DOHH2 (cell line): ENCODE results near the gene KCNJ6.

Experiments
- H3F3A ChIP-seq: fragments of 200-600 bp; sonication (generic), shearing (Covaris generic); 2 replicates; pipeline ENCODE4 v1.6.0; 2016; ENCODE audit warnings: antibody characterized with exemption, mild to moderate bottlenecking; ENCODE audit not compliant: control insufficient read depth, insufficient read depth
- H3K27ac ChIP-seq: fragments of 200-600 bp; sonication (generic); 2 replicates; pipeline ENCODE4 v1.5.1; 2014; ENCODE audit warnings: low read depth, mild to moderate bottlenecking, low read length, moderate library complexity
- H3K27me3 ChIP-seq: fragments of 200-600 bp; sonication (generic); 2 replicates; pipeline ENCODE4 v1.6.1; 2014; ENCODE audit warnings: mild to moderate bottlenecking, low read length, mixed read lengths; ENCODE audit not compliant: control insufficient read depth
- H3K36me3 ChIP-seq: fragments of 200-600 bp; sonication (generic); 2 replicates; pipeline ENCODE4 v1.6.1; 2014; ENCODE audit warnings: mild to moderate bottlenecking, low read length, moderate library complexity, mixed read lengths; ENCODE audit not compliant: control insufficient read depth
- H3K4me1 ChIP-seq: fragments of 200-600 bp; sonication (generic); 2 replicates; pipeline ENCODE4 v1.6.1; 2014; ENCODE audit warnings: mild to moderate bottlenecking, low read length, mixed read lengths; ENCODE audit not compliant: control insufficient read depth
- H3K4me2 ChIP-seq: fragments of 200-600 bp; sonication (generic); 2 replicates; pipeline ENCODE4 v1.6.0; 2014; ENCODE audit warnings: mild to moderate bottlenecking, low read length, moderate library complexity
- H3K4me3 ChIP-seq: fragments of 200-600 bp; sonication (generic); 2 replicates; pipeline ENCODE4 v1.5.1; 2014; ENCODE audit warnings: mild to moderate bottlenecking, low read length, mixed read lengths
- H3K79me2 ChIP-seq: fragments of 200-600 bp; sonication (generic); 2 replicates; pipeline ENCODE4 v1.6.1; 2014; ENCODE audit warnings: mild to moderate bottlenecking, low read length, mixed read lengths; ENCODE audit not compliant: control insufficient read depth
- H3K9me2 ChIP-seq: fragments of 200-600 bp; sonication (generic); replicated peaks from 2 replicates; pipeline ENCODE4 v1.6.1; 2014; ENCODE audit warnings: mild to moderate bottlenecking, low read length, mixed read lengths; ENCODE audit not compliant: control insufficient read depth
- H3K9me3 ChIP-seq: fragments of 200-600 bp; sonication (generic); 2 replicates; pipeline ENCODE4 v1.6.1; 2014; ENCODE audit warnings: antibody characterized with exemption, low read length, mixed read lengths; ENCODE audit not compliant: control insufficient read depth, insufficient read depth
- H4K20me1 ChIP-seq: fragments of 200-600 bp; sonication (generic); 2 replicates; pipeline ENCODE4 v1.6.0; 2014; ENCODE audit warnings: low read depth, mild to moderate bottlenecking, antibody characterized with exemption, low read length, moderate library complexity; ENCODE audit not compliant: control insufficient read depth, insufficient read depth
- CTCF ChIP-seq: fragments of 200-600 bp; sonication (generic); IDR thresholded peaks from one replicate; pipeline ENCODE4 v1.5.1; 2014; ENCODE audit warnings: antibody characterized with exemption, mild to moderate bottlenecking, low read depth, low read length; ENCODE audit not compliant: poor library complexity, severe bottlenecking
- EZH2phosphoT487 ChIP-seq: fragments of 200-600 bp; sonication (generic); IDR thresholded peaks from 2 replicates; pipeline ENCODE4 v1.6.1; 2017; ENCODE audit warnings: borderline replicate concordance, mild to moderate bottlenecking, antibody characterized with exemption, low read length, moderate library complexity, mixed read lengths

The KCNJ6 gene

GRCh38 chr21:37757606-37758376, 158.5 kb downstream of the KCNJ6 start:
- Histone ChIP-seq H3K4me1 (no peaks in the 10 kb centered on the region), H3K4me3 (no peak overlapping the region), H3K4me2 (no peak overlapping the region), H3F3A (no peaks in the 10 kb centered on the region), H4K20me1 (no peaks in the 10 kb centered on the region), H3K9me2 (no peaks in the 10 kb centered on the region), H3K27ac (no peak overlapping the region), H3K79me2 (no peaks in the 10 kb centered on the region), H3K27me3 (no peaks in the 10 kb centered on the region), H3K36me3 (no peaks in the 10 kb centered on the region), H3K9me3 (no peaks in the 10 kb centered on the region)
- TF ChIP-seq EZH2phosphoT487, result no peak
- TF ChIP-seq CTCF, result no peak

DNA sequence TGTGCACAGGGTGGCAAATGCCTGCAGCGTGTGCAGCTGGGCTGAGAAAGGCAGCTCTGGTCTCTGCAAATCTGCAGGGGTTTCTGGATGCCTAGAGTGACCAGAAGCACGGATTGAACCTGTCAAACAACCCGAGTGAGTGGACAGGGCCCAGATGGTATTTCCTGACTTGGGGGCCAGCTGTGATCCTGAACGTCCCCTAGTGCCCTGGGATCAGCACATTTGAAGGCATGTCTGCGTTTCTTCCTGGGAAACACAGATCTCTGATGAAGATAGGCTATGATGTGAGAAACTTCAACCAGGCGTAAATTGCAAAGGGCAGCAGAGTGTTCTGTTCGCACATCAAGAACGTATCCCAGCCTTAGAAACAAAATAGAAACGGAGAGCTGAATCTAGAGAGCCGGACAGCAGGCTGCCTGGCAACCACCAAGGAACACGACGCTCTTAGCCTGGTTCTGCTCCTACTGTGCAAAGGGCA, 163.1 kb downstream of the KCNJ6 start:
- no peaks in the 10 kb centered on the region for H3K27me3 ChIP-seq
- H3K79me2 ChIP-seq, result no peaks in the 10 kb centered on the region
- TF ChIP-seq CTCF, result no peak
- TF ChIP-seq EZH2phosphoT487, result no peak
- no peaks in the 10 kb centered on the region for H3K9me3 ChIP-seq
- no peaks in the 10 kb centered on the region for H3F3A ChIP-seq
- H3K36me3 ChIP-seq, result no peaks in the 10 kb centered on the region
- no peaks in the 10 kb centered on the region for H3K9me2 ChIP-seq
- no peak overlapping the region for H3K4me3 ChIP-seq
- no peaks in the 10 kb centered on the region for H4K20me1 ChIP-seq
- no peak overlapping the region for H3K27ac ChIP-seq
- H3K4me2 ChIP-seq, result no peak overlapping the region
- H3K4me1 ChIP-seq, result no peaks in the 10 kb centered on the region

DNA sequence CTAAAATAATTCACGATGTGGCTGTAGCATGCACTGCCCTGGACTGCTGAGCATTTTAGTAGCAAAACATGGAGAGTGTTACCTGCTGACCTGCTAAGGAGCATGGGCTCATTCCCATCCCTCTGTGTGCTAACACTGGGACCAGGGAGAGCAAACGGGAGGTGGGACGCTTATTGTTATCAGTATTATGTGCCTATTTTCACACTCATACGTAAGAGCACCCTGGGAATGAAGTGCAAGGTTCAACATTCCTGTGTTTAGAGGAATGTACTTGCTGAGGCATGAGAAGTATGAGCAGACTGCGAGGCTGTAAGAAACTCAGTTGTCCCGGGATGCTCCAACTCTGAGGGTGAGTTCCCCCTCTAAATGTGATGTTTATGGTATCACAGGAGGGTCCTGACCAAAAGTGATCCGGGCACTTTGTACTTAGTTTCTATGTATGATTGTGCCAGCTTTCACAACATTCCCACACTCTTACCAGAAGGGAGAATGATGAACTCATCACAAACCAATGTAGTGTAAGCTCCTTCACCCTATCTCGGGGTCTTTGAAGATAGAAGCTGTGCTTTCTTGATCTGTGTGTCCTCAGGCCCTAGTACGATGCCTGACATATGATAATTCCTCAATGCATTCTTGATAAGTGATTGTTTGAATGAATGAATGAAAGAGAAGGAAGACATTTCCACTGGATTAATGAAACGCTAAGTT, 164.8 kb downstream of the KCNJ6 start:
- H3K4me1 ChIP-seq, result no peaks in the 10 kb centered on the region
- H3K27me3 ChIP-seq, result no peaks in the 10 kb centered on the region

More for the DNA sequence above, 164.8 kb downstream of the KCNJ6 start:
- Histone ChIP-seq H3F3A (no peaks in the 10 kb centered on the region), H3K27ac (no peak overlapping the region), H3K9me3 (no peaks in the 10 kb centered on the region), H3K9me2 (no peaks in the 10 kb centered on the region), H3K79me2 (no peaks in the 10 kb centered on the region), H3K36me3 (no peaks in the 10 kb centered on the region), H4K20me1 (no peaks in the 10 kb centered on the region), H3K4me3 (no peak overlapping the region), H3K4me2 (no peak overlapping the region)
- no peak for TF ChIP-seq EZH2phosphoT487
- no peak for TF ChIP-seq CTCF
